Measurements from ENCODE around the gene LMBRD1.
"Not testable (repeated sequence)": the region's sequence is repeated elsewhere in the genome, so short reads cannot be mapped to it uniquely, and the experiment has no call there.

Gene LMBRD1

GRCh38 chr6:69787436-69787835 lies 9.4 kb downstream of the LMBRD1 start:
- DNase-seq; H2AFZ ChIP-seq (ENCODE audit: low read depth, low read length); H4K8ac ChIP-seq (ENCODE audit: low read length); H3K18ac ChIP-seq (ENCODE audit: low read depth in 1 of 2, low read length in 2 of 2); H3K27me3 ChIP-seq (ENCODE audit: control insufficient read depth in 1 of 2, insufficient read depth in 1 of 2, low read length in 2 of 2); H3K9me3 ChIP-seq (ENCODE audit: control insufficient read depth, low read length); H3K9ac ChIP-seq (ENCODE audit: low read length); H3K4ac ChIP-seq (ENCODE audit: low read depth in 1 of 2, low read length in 2 of 2); H3K4me1 ChIP-seq (ENCODE audit: control insufficient read depth, insufficient read depth, low read depth, low read length); H3K4me3 ChIP-seq (ENCODE audit: insufficient read depth in 1 of 2, low read depth in 1 of 2, low read length in 2 of 2); H2BK15ac ChIP-seq (ENCODE audit: low read depth, poor library complexity, severe bottlenecking); H3K14ac ChIP-seq (ENCODE audit: low read length in 2 of 2); H2BK12ac ChIP-seq (ENCODE audit: low read length in 2 of 2); H4K91ac ChIP-seq (ENCODE audit: low read length); H2BK120ac ChIP-seq (ENCODE audit: low read depth, low read length); H2AK5ac ChIP-seq (ENCODE audit: low read length, severe bottlenecking); H3K27ac ChIP-seq (ENCODE audit: low read length, poor library complexity, severe bottlenecking); H2BK5ac ChIP-seq (ENCODE audit: low read depth, low read length, poor library complexity, severe bottlenecking); H3K4me2 ChIP-seq (ENCODE audit: low read length, poor library complexity, severe bottlenecking); H3K23ac ChIP-seq (ENCODE audit: low read length in 2 of 2): not testable (repeated sequence)
- Histone ChIP-seq H3K79me1 (replicated peaks; ENCODE audit: low read length, poor library complexity, severe bottlenecking) (peaks cover 19% of the 10 kb centered on the region), H3K36me3 (ENCODE audit: control insufficient read depth in 1 of 2, insufficient read depth in 2 of 2, low read depth in 1 of 2, low read length in 2 of 2) (peaks cover 0 to 22% of the 10 kb centered on the region in 2 experiments)
- WGBS = 88% methylated on average over 4 of the region's 5 CpGs

GRCh38 chr6:69785697-69786096 lies 11.1 kb downstream of the LMBRD1 start:
- Histone ChIP-seq H2AK5ac (ENCODE audit: low read length, severe bottlenecking) (no peak overlapping the region), H3K9me3 (ENCODE audit: control insufficient read depth, low read length) (no peaks in the 10 kb centered on the region), H3K27me3 (ENCODE audit: control insufficient read depth in 1 of 2, insufficient read depth in 1 of 2, low read length in 2 of 2) (no peaks in the 10 kb centered on the region), H3K4ac (ENCODE audit: low read depth in 1 of 2, low read length in 2 of 2) (no peak overlapping the region), H3K79me1 (replicated peaks; ENCODE audit: low read length, poor library complexity, severe bottlenecking) (peaks cover 18% of the 10 kb centered on the region), H2BK15ac (ENCODE audit: low read depth, poor library complexity, severe bottlenecking) (no peak overlapping the region), H3K4me1 (ENCODE audit: control insufficient read depth, insufficient read depth, low read depth, low read length) (no peaks in the 10 kb centered on the region), H2BK120ac (ENCODE audit: low read depth, low read length) (no peak overlapping the region), H2AFZ (ENCODE audit: low read depth, low read length) (no peak overlapping the region), H3K4me2 (ENCODE audit: low read length, poor library complexity, severe bottlenecking) (no peak overlapping the region), H3K9ac (ENCODE audit: low read length) (no peak overlapping the region), H2BK5ac (ENCODE audit: low read depth, low read length, poor library complexity, severe bottlenecking) (no peak overlapping the region), H3K23ac (ENCODE audit: low read length in 2 of 2) (no peak overlapping the region), H4K91ac (ENCODE audit: low read length) (no peak overlapping the region), H3K27ac (ENCODE audit: low read length, poor library complexity, severe bottlenecking) (no peak overlapping the region), H3K36me3 (ENCODE audit: control insufficient read depth in 1 of 2, insufficient read depth in 2 of 2, low read depth in 1 of 2, low read length in 2 of 2) (peaks cover 0 to 22% of the 10 kb centered on the region in 2 experiments), H2BK12ac (ENCODE audit: low read length in 2 of 2) (no peak overlapping the region), H3K18ac (ENCODE audit: low read depth in 1 of 2, low read length in 2 of 2) (no peak overlapping the region), H3K4me3 (ENCODE audit: insufficient read depth in 1 of 2, low read depth in 1 of 2, low read length in 2 of 2) (no peak overlapping the region), H4K8ac (ENCODE audit: low read length) (no peak overlapping the region), H3K14ac (ENCODE audit: low read length in 2 of 2) (no peak overlapping the region)
- no peak for DNase-seq

DNA sequence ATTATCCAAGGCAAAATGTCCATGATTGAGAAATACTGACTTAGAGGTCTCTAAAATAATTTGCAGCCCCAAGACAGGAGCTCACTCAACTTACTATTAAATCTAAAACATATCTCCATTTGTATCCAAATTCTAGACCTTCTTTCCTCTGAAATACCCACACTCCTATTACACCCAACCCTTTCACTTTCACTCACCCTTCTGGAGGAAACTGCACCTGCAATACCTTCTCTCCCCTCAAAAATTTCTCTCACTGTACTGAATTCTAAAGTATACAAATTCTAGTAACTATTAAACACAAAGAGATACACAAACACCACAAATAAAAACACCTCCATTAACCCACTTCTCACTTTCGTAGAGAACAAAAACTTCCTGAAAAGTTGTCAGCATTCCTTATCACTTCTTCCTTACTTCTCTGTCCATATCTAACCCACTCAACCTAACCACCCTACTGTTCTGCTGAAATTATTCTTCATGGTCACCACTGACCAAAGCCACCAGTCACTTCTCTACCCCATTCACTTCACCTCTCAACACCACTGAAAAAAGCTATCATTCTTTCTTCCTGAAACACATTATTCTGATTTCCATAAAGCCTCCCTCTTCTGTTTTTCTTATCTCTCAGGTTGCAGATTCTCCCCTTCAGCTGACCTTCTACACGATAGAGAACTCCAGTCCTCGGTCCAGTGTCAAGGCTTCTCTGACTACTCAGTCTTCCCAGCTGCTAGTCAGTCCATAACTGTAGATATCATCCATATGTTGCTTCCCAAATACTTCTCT lies 12.0 kb downstream of the LMBRD1 start:
- 93% methylated on average over 3 of the region's 3 CpGs for WGBS
- no peak overlapping the region for H3K18ac ChIP-seq (ENCODE audit: low read depth in 1 of 2, low read length in 2 of 2)
- peaks cover 0 to 25% of the 10 kb centered on the region in 2 experiments for H3K36me3 ChIP-seq (ENCODE audit: control insufficient read depth in 1 of 2, insufficient read depth in 2 of 2, low read depth in 1 of 2, low read length in 2 of 2)
- no peaks in the 10 kb centered on the region for H3K4me1 ChIP-seq (ENCODE audit: control insufficient read depth, insufficient read depth, low read depth, low read length)
- H3K9ac ChIP-seq (ENCODE audit: low read length) = no peak overlapping the region
- DNase-seq = no peak
- no peaks in the 10 kb centered on the region for H3K9me3 ChIP-seq (ENCODE audit: control insufficient read depth, low read length)
- H2BK15ac ChIP-seq (ENCODE audit: low read depth, poor library complexity, severe bottlenecking) = no peak overlapping the region
- no peak overlapping the region for H2BK12ac ChIP-seq (ENCODE audit: low read length in 2 of 2)
- H3K4me2 ChIP-seq (ENCODE audit: low read length, poor library complexity, severe bottlenecking) = no peak overlapping the region
- H2BK5ac ChIP-seq (ENCODE audit: low read depth, low read length, poor library complexity, severe bottlenecking) = no peak overlapping the region
- no peaks in the 10 kb centered on the region for H3K27me3 ChIP-seq (ENCODE audit: control insufficient read depth in 1 of 2, insufficient read depth in 1 of 2, low read length in 2 of 2)
- H2BK120ac ChIP-seq (ENCODE audit: low read depth, low read length) = no peak overlapping the region
- no peak overlapping the region for H4K91ac ChIP-seq (ENCODE audit: low read length)
- H3K4ac ChIP-seq (ENCODE audit: low read depth in 1 of 2, low read length in 2 of 2) = no peak overlapping the region
- H2AK5ac ChIP-seq (ENCODE audit: low read length, severe bottlenecking) = no peak overlapping the region
- H2AFZ ChIP-seq (ENCODE audit: low read depth, low read length) = no peak overlapping the region
- no peak overlapping the region for H4K8ac ChIP-seq (ENCODE audit: low read length)
- H3K79me1 ChIP-seq (replicated peaks; ENCODE audit: low read length, poor library complexity, severe bottlenecking) = peaks cover 21% of the 10 kb centered on the region
- H3K27ac ChIP-seq (ENCODE audit: low read length, poor library complexity, severe bottlenecking) = no peak overlapping the region
- H3K23ac ChIP-seq (ENCODE audit: low read length in 2 of 2) = no peak overlapping the region
- H3K4me3 ChIP-seq (ENCODE audit: insufficient read depth in 1 of 2, low read depth in 1 of 2, low read length in 2 of 2) = no peak overlapping the region
- no peak overlapping the region for H3K14ac ChIP-seq (ENCODE audit: low read length in 2 of 2)

DNA sequence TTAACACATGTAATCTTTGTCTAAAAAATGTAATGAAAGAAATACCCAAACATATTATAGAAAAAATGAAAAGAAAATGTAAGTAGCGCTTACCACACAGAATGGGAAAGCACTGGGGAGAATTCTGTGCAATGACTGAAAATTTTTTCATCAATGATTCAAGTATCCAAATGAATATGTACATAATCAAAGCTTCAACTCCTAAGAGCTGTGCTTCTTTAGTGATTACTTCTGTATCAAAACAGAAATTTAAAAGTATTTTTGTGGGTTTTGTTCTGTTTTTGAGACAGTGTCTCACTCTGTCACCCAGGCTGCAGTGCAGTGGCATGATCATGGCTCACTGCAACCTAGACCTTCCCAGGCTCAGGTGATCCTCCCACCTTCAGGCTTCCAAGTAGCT lies 13.7 kb downstream of the LMBRD1 start:
- Histone ChIP-seq H3K9ac (ENCODE audit: low read length) (no peak overlapping the region), H2BK120ac (ENCODE audit: low read depth, low read length) (no peak overlapping the region), H2BK15ac (ENCODE audit: low read depth, poor library complexity, severe bottlenecking) (no peak overlapping the region), H3K27ac (ENCODE audit: low read length, poor library complexity, severe bottlenecking) (no peak overlapping the region), H2BK5ac (ENCODE audit: low read depth, low read length, poor library complexity, severe bottlenecking) (no peak overlapping the region), H3K4ac (ENCODE audit: low read depth in 1 of 2, low read length in 2 of 2) (no peak overlapping the region), H3K36me3 (ENCODE audit: control insufficient read depth in 1 of 2, insufficient read depth in 2 of 2, low read depth in 1 of 2, low read length in 2 of 2) (peaks cover 0 to 16% of the 10 kb centered on the region in 2 experiments), H2AFZ (ENCODE audit: low read depth, low read length) (no peak overlapping the region), H3K9me3 (ENCODE audit: control insufficient read depth, low read length) (no peaks in the 10 kb centered on the region), H3K27me3 (ENCODE audit: control insufficient read depth in 1 of 2, insufficient read depth in 1 of 2, low read length in 2 of 2) (no peaks in the 10 kb centered on the region), H3K23ac (ENCODE audit: low read length in 2 of 2) (no peak overlapping the region), H4K8ac (ENCODE audit: low read length) (no peak overlapping the region), H3K14ac (ENCODE audit: low read length in 2 of 2) (no peak overlapping the region), H3K4me1 (ENCODE audit: control insufficient read depth, insufficient read depth, low read depth, low read length) (no peaks in the 10 kb centered on the region), H3K18ac (ENCODE audit: low read depth in 1 of 2, low read length in 2 of 2) (no peak overlapping the region), H2BK12ac (ENCODE audit: low read length in 2 of 2) (no peak overlapping the region), H3K4me2 (ENCODE audit: low read length, poor library complexity, severe bottlenecking) (no peak overlapping the region), H3K79me1 (replicated peaks; ENCODE audit: low read length, poor library complexity, severe bottlenecking) (peaks cover 16% of the 10 kb centered on the region), H4K91ac (ENCODE audit: low read length) (no peak overlapping the region), H3K4me3 (ENCODE audit: insufficient read depth in 1 of 2, low read depth in 1 of 2, low read length in 2 of 2) (no peak overlapping the region), H2AK5ac (ENCODE audit: low read length, severe bottlenecking) (no peak overlapping the region)
- no CpG with 5 or more reads among the region's 1 CpG for WGBS
- DNase-seq = no peak
